NCI-H510A (cell line): ENCODE data around the gene RASGEF1C.
"Not testable (repeated sequence)": the region's sequence is repeated elsewhere in the genome, so short reads cannot be mapped to it uniquely, and the experiment has no call there.

ENCODE experiments used
- DNase-seq: peaks from one replicate; lab custom pipeline; 2025; lab: John Stamatoyannopoulos, UW

The RASGEF1C gene

DNA sequence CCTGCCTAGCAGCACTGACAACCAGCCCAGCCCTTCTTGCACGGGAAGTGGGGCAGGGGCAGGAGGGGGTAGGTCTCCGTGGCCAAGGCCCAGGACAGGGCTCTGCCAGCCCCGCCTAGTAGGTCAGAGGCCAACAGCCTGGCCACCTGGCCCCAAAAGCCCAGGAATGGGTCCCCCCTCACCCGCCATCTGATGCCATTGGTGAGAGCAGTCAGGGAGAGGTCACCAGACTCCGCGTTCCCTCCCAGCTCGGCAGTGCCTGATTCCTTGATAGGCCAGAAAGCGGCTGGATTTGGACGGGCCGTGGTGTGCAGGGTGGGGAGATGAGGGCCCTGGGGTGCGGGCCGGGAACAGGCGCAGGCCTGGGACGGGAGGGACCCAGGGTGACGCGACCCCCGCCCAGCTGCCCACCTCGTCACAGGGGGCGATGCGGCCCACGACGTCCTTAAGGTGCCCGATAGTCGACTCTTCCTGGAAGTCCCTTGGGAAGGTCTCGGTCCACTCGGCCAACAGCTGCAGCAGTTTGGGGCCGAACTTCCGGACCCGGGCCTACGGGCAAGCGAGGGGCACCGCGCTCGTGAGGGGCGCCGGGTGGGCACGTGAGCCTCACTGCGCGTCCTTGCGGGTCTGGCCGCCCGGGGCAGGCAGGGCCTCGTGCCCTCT, 72.9 kb downstream of the RASGEF1C start:
- DNase-seq = no peak

DNA sequence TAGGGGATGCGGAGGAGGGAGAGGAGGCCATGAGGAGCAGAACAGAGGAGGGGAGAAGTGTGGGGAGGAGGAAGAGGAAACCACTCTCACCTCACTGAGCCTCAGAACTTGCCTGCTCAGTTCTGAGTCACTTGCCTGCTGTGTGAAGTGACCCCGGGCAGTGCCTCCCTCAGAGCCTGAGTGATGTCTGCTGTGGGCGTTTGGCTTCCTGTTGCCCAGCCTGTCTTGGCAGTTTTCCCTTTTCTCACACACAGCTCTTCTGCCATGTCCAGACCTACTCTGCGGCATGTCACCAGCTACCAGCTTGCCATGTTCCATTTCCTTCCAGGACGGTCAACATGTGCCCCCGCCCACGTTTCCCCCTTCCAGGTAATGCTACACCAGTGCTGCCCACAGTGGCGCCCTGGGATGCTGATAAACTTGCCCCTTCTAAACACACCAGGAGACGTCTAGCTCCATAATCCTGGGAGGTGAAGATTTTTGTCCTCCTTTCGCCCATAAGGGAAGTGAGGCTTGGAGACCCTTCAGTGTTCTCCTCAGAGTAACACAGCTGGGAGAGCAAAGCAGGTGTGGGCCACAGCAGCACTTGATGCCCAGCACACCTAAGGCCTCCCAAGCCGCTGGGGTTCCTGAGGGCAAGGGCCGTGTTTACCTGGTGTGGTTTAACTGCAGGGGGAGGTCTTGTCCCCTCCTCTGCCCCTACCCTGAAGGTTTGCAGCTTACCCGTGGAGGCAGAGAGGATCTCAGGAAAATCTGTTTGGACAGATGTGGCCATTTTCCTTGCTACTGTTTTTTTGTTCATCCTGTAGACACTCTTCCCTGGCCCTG, 73.7 kb downstream of the RASGEF1C start:
- no peak for DNase-seq

DNA sequence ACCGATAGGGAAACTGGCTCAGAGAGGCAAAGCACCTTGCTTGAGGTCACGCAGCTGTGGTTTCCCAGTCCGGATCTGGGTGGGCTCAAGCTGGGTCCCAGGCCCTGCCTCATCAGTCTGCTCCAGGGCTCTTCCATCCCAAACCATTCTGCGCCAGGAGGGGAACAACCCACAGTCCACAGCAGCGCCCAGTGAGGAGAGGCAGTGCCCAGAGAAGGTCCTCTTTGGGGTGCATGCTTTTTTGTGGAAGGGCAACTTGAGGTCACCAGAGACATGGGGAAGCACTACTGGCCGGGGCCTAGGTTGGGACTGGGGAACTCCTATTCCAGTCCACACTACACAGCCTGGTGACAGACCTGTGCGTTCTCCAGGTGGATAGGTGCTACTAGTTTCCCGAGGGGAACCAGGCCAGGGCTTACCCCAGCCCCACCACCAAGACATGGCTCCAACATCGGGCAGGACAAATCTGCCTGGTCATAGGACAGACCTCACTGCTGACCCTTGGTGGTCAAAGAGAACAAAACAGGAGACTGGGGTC, 75.0 kb downstream of the RASGEF1C start:
- DNase-seq = no peak

DNA sequence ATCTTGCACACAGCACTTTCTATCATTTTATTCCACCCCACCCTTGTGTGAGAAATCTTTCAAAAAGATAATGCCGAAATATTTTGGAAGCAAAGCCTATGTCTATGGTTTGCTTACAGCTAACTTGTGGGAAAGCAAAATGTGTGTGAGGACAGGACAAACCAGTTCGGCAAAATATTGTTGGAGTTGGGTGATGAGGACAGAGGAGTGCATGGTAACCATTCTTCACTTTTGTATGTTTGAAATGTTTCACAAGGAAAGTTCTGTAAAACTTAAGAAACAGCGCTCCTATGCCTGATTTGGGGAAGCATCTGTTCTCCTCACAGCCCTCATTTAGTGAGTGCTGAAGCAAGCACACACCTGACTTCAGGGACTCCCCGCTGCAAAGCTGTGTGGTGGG, 75.5 kb downstream of the RASGEF1C start:
- no peak for DNase-seq

DNA sequence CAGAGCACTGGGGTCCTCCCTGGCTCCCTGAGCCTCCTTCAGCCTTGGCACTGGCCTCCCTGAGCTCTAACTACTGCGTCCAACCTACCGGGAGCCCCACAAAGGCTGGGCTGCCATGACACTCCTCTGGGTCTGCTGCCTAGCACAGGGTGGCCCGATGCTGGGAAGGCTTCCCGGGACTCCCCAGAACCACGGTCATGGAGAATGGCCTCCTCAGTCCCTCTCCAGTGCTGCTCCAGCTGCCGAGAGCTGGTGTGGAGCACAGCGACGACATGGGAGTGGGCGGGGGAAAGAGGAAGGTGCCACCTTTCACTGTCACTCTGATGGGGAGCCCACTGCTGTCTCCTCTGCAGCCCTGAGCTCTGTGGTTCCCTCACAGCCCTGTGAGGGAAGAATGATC, 76.0 kb downstream of the RASGEF1C start:
- DNase-seq = no peak

DNA sequence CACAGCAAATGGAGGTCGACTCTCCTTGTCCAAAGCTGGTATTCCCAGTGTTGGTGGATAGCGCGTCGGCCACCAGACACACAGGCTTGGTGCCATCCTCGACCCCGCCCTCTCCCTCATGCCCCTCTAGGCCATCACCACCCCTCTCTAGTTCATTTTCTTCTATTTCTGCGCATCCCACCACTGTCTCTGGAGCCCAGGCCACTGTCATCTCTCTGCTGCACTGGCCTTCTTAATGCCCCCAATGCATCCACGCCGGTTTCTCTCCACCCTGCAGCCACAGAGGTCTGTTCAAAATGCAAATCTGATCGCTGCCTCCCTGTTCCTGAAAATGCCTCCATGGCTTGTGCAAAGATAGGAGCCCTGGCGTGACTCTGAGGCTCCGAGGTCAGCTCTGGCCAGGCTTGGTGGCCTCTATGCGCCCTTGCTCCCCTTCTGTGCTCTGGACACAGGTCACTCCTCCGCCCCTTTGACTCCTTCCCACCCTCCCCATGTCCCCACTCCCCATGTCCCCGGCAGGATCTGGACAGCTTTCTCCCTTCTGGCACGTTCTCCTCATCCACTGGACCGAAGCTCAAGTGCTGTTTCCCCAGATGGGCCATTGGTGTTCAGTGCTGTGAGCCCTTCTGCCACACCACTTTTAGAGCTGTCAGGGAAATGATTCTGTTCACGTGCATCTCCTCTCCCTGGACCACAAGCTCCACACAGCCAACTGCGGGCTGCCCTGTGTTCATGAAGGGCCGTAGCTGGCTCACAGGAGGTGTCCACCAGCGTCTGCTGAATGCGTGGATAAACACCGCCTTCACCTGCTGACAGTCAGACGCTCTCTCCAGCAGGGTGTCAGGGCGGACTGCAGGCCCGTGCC, 77.9 kb downstream of the RASGEF1C start:
- no peak for DNase-seq

DNA sequence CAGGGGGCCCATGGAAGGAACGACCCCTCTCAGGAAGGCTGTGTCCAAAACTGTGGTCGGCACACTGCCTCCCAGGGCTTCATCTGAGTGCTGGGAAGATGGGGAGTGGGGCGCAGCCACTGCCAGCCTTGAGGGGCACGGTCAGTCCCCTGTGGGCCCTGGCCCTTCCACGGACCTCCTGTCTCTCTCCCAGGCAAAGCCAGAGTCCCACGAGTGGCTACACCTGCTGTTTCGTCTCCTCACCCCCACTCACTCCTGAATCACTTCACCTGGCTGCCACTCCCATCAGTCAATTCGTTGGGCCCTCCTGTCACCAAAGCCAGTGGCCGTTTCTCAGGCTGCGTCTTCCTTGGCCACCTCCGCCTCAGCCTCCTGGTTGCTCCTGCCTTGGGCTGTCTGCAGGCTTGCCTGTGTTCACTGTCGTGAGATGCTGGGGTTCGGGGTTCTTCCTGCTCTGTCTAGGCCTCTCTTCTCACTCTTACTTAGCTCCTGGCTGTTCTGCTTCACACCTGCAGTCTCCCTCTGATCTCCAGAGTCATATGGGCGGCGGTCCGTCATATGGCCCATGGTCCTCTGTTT, 78.6 kb downstream of the RASGEF1C start:
- no peak for DNase-seq

DNA sequence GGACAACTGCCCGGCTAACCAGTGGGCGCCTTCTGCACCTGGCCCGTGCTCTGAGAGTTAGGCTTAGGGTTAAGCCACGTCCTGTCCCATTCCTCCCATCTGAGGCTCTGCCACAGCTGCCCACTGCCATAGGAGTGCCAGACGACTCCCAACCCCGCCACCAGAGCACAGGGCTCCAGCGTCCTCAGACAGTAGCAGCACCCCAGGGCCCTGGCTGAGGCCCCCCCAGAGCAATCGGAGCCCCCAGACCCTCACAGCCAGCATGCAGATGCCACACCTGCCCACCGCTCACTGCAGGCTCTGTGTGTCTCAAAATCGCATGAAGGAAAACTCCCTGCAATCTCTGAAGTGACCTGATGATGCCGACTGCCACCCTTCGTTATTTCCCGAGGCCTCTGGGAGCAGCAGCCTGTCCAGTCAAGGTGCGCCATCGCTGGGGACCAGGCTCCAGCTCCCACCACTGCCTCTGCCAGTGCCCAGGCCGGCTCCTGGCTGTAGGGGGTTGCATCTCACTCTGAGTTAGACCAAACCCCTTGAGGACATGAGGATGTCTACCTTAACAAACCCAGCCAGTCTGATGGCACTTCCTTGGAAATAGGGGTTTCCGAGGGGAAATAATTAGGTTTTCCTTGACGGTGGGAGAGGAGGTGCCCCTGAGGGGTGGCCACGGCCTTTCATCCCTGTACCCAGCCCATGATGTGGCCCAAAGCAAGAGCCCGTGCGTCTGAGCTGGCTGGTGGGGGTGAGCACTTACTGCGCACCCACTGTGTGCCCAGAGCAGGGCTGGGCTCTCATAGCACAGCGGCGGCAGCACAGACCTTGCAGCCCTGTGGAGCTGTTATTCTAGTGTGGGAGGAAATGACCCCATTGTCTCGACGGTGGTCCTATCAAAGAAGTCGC, 79.5 kb downstream of the RASGEF1C start:
- DNase-seq = no peak

DNA sequence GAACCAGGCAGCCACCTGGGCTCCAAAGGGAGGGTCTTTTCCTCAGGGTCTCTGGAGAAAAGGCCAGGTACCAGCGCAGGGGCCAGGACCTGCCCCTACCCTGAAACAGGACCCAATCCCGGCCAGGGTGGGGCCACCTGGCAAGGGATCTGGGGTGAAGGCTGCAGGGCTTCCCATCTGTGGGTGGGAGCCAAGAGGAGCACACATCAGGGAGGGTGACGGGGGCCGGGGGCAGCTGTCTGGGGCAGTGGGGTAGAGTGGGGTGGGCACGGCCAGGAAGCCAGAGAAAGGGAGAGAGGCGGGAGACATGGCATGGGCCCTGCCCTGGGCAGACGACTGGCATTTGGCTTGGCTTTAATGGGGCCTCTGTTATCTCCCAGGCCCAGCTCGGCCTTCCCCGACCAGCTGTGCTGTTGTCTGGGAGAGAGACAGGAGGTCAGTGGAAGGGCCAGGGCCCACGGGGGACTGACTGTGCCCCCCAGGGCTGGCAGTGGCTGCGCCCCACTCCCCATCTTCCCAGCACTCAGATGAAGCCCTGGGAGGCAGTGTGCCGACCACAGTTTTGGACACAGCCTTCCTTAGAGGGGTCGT, 80.2 kb downstream of the RASGEF1C start:
- no peak for DNase-seq

DNA sequence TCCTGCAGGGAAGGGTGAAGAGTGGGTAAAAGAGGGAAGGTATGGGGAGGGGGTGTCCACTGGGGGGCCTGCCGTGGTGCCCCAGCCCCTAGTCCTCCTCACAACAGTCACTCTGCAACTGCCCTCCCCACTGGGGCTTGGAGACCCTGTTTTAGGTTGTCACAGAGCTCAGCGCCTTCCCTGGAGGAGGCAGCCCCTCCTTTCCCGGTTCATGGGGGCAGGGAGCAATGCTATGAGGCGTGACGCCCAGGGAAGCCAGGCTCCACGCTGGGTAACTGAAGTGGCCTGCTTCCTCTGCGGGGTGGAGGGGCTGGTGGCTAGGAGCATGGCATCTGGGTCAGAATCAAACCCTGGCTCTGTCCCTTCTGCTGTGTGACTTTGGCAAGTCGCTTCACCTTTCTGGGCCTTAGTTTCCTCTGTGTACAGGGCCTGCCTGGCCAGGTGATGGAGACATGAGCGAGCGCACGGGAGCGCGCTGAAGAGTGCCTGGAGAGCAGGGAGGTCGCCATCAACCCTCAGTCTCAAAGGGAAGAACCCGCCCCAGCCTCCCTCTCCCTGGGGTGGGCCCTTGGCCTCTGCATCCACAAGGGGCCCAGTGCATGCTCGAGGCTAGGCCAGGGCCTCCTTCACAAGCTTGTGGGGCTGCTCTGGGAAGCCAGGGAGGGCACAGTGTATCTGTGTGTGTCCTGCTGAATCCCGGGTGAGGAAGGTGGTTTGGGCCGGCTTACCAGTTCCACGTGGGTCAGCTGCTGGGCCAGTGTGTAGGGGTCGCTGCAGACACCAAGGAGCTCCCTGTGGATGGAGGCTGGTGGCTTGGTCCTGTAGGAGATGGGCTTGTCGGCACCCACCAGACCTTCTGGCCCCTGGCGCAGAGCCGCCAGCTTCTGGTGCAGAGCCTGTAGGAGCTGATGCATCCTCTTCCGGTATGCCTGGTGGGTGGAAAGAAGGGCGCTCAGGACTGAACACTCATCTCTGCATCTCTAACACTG, 81.0 kb downstream of the RASGEF1C start:
- DNase-seq = no peak

DNA sequence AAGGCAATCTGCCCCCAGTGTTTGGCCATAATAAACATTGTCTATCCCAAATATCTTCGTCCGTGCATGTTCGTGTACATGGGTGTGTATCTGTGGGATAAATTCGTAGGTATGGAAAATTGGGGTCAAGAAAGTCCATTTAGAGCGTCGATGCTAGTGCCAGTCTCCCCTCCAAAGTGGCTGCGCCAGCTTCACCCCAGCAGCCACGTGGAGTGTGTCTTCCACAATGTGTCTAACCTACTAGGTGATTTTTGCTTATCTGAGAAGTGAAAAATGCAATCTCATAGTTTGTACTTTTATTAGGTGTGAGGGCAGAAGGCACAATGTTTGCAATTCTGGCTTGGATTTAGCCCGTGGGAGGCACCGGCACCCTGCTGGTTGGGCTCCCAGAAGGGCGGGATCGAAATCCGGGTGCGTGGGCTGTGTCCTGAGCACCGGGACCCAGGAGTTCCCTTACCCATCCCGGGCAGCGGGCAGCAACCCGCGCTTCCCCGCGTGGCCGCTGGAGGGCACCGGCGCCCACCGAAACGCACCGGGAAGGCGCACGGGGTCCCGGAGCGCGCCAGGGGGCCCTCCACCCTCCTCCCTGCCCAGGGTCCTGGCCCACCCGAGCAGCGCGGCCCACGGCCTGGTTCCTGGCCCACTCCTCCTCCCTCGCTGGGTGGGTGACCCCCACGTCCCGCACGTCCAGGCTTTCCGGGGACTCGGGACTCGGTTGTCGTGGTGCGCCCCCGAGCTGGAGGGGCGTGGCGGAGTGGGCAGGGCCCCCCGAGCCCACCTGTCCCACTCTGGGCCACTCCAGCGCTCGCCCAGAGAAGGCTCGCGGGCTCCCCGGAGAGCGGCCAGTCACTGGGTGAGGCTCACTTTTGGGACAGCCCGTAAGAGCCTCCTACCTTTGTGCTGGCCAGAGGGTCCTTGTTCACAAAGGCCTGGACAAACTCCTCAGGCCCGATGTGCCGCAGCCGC, 82.0 kb downstream of the RASGEF1C start:
- DNase-seq = no peak

DNA sequence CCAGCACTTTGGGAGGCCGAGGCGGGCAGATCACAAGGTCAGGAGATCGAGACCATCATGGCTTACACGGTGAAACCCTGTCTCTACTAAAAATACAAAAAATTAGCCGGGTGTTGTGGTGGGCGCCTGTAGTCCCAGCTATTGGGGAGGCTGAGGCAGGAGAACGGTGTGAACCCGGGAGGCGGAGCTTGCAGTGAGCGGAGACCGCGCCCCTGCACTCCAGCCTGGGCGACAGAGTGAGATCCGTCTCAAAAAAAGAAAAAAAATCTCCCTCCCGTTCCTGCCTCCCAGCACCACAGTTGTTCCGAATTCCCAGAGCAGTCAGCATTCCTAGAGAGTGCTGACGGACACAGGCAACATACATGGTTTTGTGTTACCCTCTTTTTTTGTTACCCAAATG, 82.9 kb downstream of the RASGEF1C start:
- DNase-seq = not testable (repeated sequence)

DNA sequence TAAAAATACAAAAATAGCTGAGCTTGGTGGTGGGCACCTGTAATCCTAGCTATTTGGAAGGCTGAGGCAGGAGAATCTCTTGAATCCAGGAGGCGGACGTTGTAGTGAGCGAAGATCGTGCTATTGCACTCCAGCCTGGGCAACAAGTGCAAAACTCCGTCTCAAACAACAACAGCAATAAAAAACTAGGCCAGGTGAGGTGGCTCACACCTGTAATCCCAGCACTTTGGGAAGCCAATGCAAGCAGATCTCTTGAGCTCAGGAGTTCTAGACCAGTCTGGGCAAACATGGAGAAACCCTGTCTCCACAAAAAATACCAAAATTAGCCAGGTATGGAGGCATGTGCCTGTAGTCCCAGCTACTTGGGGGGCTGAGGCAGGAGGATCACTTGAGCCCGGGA, 84.3 kb downstream of the RASGEF1C start:
- DNase-seq = not testable (repeated sequence)

DNA sequence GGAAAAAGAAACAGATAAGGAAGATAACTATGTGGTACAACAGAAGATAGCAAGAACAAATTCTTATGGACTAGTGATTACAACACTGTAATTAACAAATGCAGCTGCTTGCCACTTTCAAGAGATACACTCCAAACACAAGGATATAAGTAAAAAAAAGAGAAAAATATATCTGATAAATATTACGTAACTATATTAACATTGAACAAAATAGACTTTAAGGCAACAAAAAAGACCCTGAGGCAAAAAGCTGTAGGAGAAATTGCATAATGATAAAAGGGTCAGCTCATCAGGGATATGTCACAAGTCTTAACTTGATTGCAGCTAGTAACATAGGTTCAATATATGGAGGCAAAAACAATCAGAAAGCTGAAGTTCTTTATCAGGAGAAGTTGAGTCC, 86.1 kb downstream of the RASGEF1C start:
- DNase-seq = no peak

DNA sequence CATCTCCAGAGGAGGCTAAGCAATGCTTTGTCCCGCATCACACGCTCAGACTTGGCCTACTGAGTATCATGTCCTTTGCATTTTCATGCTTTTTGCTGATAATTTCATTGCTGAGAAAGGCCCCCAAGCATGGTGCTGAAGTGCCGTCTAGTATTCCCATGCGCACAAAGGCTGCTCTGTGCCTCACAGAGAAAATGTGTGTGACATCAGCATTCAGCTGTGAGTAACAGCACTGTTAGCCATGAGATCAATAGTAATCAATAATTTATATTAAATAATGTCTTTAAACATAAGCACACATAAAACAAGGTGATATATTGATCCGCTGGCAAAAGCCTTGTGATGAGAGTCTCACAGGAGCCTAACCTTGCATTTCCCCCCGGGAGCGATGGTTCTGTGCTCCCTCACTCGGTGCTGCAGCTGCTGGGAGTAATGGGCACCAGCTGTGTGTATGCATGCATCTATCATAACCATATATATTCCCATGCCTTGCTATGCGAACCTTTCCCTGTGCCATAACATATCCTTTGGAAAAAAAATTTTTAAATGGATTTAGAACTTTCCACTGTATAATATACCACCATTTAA, 87.1 kb downstream of the RASGEF1C start:
- DNase-seq = no peak

DNA sequence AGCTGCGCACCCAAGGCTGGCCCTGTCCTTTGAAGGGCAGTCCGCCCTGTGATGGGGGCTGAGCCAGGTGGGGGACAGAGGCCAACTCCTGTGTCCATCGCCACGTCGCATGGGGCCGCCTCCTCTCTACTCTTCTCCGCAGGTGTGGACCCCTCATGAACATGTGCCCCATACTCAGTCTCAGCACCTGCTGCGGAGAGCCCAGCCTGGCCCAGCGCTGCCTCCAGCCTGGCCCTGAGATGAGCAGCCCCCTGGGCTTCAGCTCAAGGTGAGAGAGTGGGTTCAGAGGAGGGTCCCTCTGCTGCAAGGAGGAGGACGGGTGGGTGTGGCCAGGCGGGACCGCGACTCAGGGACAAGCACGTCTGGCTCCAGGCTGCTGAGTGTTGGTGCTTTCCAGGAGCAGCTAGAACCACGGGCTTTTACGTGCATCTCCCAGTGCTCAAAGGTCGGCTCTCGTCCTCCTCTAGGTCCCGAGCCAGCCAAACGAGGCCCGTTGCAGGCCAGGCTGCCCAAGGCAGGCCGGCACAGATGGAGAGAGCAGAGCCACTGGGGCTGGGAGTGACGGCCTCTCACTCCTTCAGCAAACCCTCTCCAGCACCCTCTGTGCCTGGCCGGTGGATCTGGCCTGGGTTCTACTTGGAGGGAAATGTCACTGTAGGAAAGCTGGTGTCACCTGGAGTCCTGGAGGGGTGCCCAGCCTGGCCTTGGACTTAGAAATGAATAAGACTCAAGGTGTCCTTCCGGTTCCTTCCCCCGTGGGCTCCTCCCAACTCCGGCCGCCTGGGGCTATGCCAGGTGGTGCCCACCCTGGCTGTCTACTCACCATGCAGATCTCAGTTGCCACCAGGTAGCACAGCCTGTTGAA, 88.5 kb downstream of the RASGEF1C start:
- DNase-seq = no peak

DNA sequence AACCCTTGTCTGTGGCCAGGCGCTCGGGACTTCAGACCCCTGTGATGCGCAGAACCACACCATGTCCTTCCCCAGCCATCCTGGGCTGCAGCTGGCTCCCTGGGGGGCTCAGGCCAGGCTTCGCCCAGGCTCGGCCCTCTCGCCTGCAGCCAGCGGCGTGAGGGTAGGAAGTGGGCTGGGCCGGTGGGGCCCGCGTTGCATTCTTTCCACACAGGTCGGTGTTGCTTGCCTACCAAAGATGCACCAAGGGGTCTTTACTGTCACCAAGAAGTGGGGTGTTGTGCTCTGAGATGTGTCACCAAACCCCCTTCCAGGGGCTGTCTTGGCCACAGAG, 89.1 kb downstream of the RASGEF1C start:
- no peak for DNase-seq
